IgD-negative memory B cell (primary cell): Measurements from ENCODE around the gene CCSER1. TPM values are rescaled to one million over a fixed set of nuclear protein-coding genes. Genes with fewer than 3 reads are reported as not detected.
"Not testable (repeated sequence)": the region's sequence is repeated elsewhere in the genome, so short reads cannot be mapped to it uniquely, and the experiment has no call there.

Experiments
- H3K27ac Mint-ChIP-seq, 3 donors: one replicate each; pipeline ENCODE4 v1.8.0; 2020 to 2022; ENCODE audit warnings: mild to moderate bottlenecking in 3 of 3, mixed read lengths in 3 of 3, moderate library complexity in 1 of 3
- H3K27me3 Mint-ChIP-seq: one replicate; pipeline ENCODE4 v1.8.0; 2021; ENCODE audit warnings: mixed read lengths
- H3K36me3 Mint-ChIP-seq: one replicate; pipeline ENCODE4 v1.8.0; 2020; ENCODE audit warnings: mild to moderate bottlenecking, mixed read lengths
- H3K4me1 Mint-ChIP-seq, 3 donors: one replicate each; pipeline ENCODE4 v1.8.0; 2020 to 2022; ENCODE audit warnings: mixed read lengths in 3 of 3, mild to moderate bottlenecking in 1 of 3
- H3K4me3 Mint-ChIP-seq, 4 donors: one replicate each; pipeline ENCODE4 v1.8.0; 2020 to 2022; ENCODE audit warnings: mild to moderate bottlenecking in 4 of 4, mixed read lengths in 4 of 4, moderate library complexity in 3 of 4
- H3K9me3 Mint-ChIP-seq, 3 donors: one replicate each; pipeline ENCODE4 v1.8.0; 2020 to 2021; ENCODE audit warnings: mixed read lengths in 3 of 3, mild to moderate bottlenecking in 1 of 3
- polyA plus RNA-seq: library from polyadenylated mRNA; unstranded; fragments of 300-500 nt; fragmentation: Illumina TruSeq; gene quantifications from one replicate; pipeline ENCODE4 v1.2.3, GENCODE V29; 2021

Gene CCSER1
- polyA plus RNA-seq, 1 donor from 2014 or later: 4.7 TPM

DNA sequence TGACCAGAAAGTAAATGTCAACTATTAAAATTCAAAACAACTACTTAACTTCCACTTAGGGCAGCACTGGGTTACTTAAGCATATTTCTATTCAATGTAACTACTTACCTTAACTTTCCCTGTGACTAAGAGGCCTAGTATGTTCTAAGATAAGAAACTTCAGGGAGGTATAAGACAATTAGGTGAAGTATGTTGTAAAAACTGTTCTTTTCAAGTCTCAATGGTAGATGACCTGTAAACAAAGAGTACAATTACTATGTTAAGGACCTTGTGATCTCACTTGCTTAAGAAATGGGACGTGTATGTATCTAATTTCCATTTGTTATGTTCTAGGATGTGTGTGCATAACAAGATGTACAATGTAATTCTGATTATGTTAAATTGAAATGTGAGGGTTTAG is 960.5 kb downstream of the CCSER1 start:
- H3K27ac Mint-ChIP-seq: no peak overlapping the region
- H3K4me1 Mint-ChIP-seq: peaks cover 5 to 7% (median 6%) of the 10 kb centered on the region in 3 donors
- H3K27me3 Mint-ChIP-seq: no peaks in the 10 kb centered on the region
- H3K36me3 Mint-ChIP-seq: peaks cover 3% of the 10 kb centered on the region
- H3K4me3 Mint-ChIP-seq: no peak overlapping the region
- peaks cover 0 to 2% (median 0%) of the 10 kb centered on the region in 3 donors for H3K9me3 Mint-ChIP-seq

DNA sequence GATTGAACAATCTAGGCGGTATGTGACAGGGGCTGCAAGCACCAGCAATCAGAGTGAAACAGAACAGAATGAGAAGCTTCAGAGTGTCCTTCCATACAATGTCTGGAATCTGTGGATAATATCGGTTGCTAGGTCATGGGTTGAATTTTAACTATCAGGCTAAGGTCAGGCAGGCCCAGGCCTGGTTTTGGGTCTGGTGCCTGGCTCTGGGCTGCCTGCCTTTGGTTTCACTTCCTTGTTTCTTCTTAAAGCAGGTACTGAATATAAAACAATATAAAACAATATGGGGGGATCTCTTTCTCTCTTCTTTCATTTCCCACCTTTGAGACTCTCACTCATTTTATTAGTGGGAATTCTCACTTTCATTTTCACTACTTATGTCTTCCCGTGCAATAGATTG is 962.0 kb downstream of the CCSER1 start:
- Mint-ChIP-seq H3K36me3 (peaks cover 3% of the 10 kb centered on the region), H3K4me1 (peaks cover 5 to 7% (median 6%) of the 10 kb centered on the region in 3 donors), H3K4me3 (no peak overlapping the region), H3K27me3 (no peaks in the 10 kb centered on the region), H3K9me3 (no peaks in the 10 kb centered on the region), H3K27ac (no peak overlapping the region)

DNA sequence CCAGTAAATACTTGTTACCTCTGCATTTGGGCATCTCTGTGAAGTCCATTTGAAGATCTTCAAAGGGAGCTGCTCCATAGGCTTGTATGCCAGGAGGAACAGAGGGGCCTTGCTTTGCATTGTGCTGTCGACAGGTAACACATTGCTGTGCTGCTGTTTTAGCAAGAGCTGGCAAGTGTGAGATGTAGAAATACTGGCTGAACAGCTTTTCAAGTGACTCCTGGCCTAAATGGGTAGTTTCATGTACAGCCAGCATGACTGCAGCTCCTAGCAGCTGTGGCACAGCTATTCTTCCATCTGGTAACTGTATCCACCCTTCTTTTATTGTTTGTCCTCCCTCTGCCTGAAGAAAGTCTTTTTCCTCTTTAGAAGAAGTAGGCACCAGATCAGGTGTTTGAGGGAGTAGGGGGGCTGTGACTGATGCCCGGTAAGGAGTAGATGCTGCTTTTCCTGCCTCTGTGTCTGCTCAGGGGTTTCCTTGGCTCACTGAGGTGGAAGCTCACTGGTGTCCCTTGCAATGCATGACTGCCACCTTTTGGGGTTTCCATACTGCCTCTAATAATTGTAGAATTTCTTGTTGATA is 965.3 kb downstream of the CCSER1 start:
- Mint-ChIP-seq H3K4me3 (no peak overlapping the region), H3K9me3 (peaks cover 2 to 5% (median 3%) of the 10 kb centered on the region in 3 donors), H3K27ac (no peak overlapping the region), H3K4me1 (peaks cover 5 to 7% (median 6%) of the 10 kb centered on the region in 3 donors), H3K36me3 (peaks cover 1% of the 10 kb centered on the region), H3K27me3 (no peaks in the 10 kb centered on the region)

DNA sequence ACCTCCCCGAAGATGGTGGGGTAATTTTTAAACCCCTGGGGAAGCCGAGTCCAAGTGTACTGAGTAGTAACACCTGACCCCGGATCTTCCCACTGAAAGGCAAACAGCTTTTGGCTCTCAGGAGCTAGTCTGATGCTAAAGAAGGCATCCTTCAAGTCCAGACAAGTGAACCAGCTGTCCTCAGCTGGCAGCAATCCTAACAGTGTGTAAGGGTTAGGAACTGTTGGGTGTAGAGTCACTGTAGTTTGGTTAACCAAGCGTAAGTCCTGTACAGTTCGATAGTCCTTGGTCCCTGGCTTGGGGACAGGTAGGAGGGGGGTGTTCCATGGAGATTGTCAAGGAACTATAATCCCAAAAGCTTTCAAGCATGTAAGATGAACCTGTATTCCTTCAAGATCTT is 967.0 kb downstream of the CCSER1 start:
- H3K9me3 Mint-ChIP-seq, H3K27ac Mint-ChIP-seq, H3K4me3 Mint-ChIP-seq, H3K27me3 Mint-ChIP-seq, H3K36me3 Mint-ChIP-seq, H3K4me1 Mint-ChIP-seq: not testable (repeated sequence)

DNA sequence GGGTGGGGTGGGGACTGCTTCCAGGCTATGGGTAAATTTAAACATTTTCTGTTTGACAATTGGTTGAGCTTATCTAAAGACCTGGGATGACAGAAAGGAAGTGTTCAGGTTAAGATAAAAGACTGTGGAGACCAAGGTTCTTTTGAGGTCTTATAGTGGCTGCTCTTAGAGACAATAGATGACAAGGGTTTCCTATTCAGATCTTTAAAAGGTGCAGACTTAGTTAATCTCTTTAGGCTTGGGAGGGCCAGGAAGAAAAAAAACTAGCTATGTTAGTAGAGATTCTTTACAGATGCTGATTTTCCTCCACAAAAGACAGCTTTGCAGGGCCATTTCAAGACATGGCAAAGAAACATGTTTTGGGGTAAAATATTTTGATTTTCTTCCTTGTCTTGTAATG is 972.5 kb downstream of the CCSER1 start:
- no peaks in the 10 kb centered on the region for H3K36me3 Mint-ChIP-seq
- no peaks in the 10 kb centered on the region for H3K27me3 Mint-ChIP-seq
- H3K9me3 Mint-ChIP-seq: peaks cover 5 to 11% (median 6%) of the 10 kb centered on the region in 3 donors
- H3K27ac Mint-ChIP-seq: no peak overlapping the region
- no peaks in the 10 kb centered on the region for H3K4me1 Mint-ChIP-seq
- no peak overlapping the region for H3K4me3 Mint-ChIP-seq

DNA sequence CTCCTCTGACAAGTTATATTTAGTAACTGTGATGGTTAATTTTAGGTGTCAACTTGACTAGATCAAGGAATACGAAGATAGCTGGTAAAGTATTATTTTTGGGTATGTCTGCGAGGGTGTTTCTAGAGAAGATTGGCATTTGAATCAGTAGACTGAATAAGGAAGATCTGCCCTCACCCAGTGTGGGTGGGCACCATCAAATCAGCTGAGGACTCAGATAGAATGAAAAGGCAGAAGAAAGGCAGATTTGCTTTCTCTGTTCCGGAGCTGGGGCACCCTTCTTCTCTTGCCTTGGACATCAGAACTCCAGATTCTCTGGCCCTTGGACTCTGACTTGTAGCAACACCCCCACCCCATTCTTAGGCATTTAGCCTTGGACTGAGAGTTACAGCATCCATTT is 981.6 kb downstream of the CCSER1 start:
- Mint-ChIP-seq H3K4me3 (no peak overlapping the region), H3K36me3 (no peaks in the 10 kb centered on the region), H3K27me3 (no peaks in the 10 kb centered on the region), H3K9me3 (peaks cover 2 to 6% (median 4%) of the 10 kb centered on the region in 3 donors), H3K4me1 (no peaks in the 10 kb centered on the region), H3K27ac (no peak overlapping the region)

DNA sequence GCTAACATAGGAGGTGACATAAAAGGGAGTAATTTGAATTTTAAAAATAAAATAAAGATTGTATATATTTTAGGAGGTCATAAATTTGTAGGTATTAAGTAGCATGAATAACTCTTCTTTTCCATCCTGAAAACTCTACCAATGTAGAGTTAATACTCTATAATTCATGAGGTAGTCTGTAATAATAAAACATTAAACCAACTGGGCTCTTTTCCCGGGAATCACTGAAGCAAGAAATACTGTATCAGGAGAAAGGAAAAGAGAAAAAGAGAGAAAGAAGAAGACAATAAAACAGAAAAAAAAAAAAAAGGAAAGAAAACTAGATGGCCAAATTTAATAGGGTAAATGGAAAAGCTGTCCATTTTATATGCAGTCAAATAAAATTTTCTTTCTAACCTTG is 984.4 kb downstream of the CCSER1 start:
- Mint-ChIP-seq H3K27ac (no peak overlapping the region), H3K27me3 (no peaks in the 10 kb centered on the region), H3K4me1 (no peaks in the 10 kb centered on the region), H3K4me3 (no peak overlapping the region), H3K36me3 (no peaks in the 10 kb centered on the region), H3K9me3 (peaks cover 0 to 3% (median 1%) of the 10 kb centered on the region in 3 donors)

DNA sequence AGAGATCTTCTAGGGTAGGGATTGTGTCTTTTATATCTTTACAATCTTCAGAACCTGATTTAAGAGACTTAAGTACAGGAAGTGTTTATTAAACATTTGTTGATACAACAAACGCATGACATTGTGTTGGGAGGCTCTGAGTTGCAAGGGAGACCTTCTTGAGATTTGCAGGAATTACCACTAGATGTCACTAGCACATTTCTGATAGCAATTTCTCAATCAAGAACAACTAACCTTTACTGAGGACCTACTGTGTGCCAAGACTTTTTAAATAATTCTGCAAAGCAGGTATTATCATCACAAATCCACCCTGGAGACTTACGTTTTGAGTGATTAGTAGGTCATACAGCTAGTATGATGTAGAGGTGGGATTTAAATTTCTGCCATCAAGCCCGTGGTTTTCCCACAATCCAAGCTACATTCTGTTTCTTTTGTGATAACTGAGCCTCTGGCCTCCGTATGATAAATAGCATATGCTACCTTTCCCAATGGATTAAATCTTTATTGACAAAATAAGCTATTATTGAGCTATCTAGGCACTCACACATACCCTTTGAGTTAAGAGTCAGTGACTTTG is 986.0 kb downstream of the CCSER1 start:
- no peaks in the 10 kb centered on the region for H3K27me3 Mint-ChIP-seq
- H3K27ac Mint-ChIP-seq: no peak overlapping the region
- H3K4me3 Mint-ChIP-seq: no peak overlapping the region
- H3K4me1 Mint-ChIP-seq: no peaks in the 10 kb centered on the region
- no peaks in the 10 kb centered on the region for H3K36me3 Mint-ChIP-seq
- H3K9me3 Mint-ChIP-seq: peaks cover 0 to 3% (median 1%) of the 10 kb centered on the region in 3 donors

DNA sequence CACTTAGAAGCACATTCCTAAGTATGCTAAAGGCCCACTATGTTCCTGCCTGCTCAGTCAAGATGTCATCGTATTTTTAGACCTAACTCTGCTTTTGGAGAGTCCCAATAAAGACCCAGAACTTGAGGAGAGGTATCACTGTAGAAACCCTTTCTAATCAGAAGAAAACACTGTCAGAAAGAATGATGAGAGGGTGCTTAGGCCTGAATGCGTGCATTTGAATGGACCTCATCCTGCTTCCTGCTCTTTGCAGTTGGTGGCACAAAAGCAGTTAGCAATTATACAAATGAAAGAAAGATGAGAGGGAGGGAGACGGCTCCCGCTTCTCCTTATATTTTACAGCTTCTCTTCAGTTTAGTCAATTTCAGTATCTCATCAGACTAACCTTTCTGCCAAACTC is 987.2 kb downstream of the CCSER1 start:
- Mint-ChIP-seq H3K4me1 (no peaks in the 10 kb centered on the region), H3K27me3 (no peaks in the 10 kb centered on the region), H3K36me3 (no peaks in the 10 kb centered on the region), H3K27ac (no peak overlapping the region), H3K9me3 (peaks cover 0 to 3% (median 1%) of the 10 kb centered on the region in 3 donors), H3K4me3 (no peak overlapping the region)

DNA sequence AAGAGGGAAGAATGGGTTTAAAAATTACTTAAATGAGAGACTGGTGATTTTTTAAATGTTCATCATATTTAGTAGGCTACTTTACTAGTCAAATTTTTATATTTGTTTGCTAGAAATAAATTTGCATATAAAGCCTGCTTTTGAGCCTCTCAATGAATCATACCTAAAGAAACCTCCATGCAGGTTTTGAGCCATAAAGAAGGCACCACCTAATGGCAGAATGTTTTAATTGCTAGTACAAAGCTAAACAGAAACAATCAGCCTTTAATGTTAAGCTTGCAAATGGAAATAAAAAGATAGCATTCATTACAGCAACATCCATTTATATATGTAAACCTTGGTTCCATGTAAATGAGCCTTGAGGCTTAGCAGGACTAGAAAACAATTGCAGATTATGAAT is 989.7 kb downstream of the CCSER1 start:
- Mint-ChIP-seq H3K4me3 (no peak overlapping the region), H3K4me1 (no peaks in the 10 kb centered on the region), H3K27me3 (no peaks in the 10 kb centered on the region), H3K36me3 (no peaks in the 10 kb centered on the region), H3K27ac (no peak overlapping the region), H3K9me3 (peaks cover 0 to 3% (median 1%) of the 10 kb centered on the region in 3 donors)

DNA sequence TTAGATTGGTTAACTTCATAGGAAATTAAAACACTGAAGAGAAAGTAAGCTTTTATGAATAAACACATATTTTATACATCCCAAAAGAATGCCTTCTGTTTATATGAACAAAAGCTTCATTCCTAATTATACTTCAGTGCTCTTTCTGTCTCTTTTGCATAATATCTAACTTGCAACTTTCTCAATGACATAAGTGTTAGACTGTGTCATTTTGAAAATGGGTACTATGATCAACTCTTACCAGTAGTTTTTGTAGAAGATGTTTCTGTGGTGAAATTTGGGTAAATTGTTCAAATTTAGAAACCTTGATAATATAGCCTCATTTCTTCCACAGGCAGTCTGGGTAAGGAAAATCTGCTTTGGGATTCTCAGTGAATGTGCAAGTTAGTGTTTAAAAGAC is 991.4 kb downstream of the CCSER1 start:
- peaks cover 1% of the 10 kb centered on the region for H3K36me3 Mint-ChIP-seq
- peaks cover 0 to 3% (median 1%) of the 10 kb centered on the region in 3 donors for H3K9me3 Mint-ChIP-seq
- no peaks in the 10 kb centered on the region for H3K4me1 Mint-ChIP-seq
- H3K4me3 Mint-ChIP-seq: no peak overlapping the region
- H3K27ac Mint-ChIP-seq: no peak overlapping the region
- H3K27me3 Mint-ChIP-seq: no peaks in the 10 kb centered on the region

DNA sequence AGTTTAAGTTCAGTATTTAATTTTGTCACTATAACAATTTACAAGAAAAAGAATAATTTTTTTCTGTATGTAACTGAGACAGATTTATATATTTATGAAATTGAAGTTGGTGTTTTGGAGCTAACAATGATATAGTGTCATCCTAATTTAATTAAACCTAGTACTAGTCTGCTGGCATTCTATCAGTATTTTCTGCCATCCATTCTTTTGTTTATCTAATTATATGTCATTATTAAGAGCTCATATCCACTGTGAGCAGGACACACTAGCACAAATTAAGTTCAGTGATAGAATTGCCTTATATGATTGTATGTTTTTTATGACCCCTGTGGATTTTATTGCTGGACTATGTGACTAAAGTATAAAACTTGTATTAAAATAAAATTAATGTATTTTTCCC is 996.5 kb downstream of the CCSER1 start:
- H3K27ac Mint-ChIP-seq: no peak overlapping the region
- H3K4me3 Mint-ChIP-seq: no peak overlapping the region
- no peaks in the 10 kb centered on the region for H3K9me3 Mint-ChIP-seq
- peaks cover 1% of the 10 kb centered on the region for H3K36me3 Mint-ChIP-seq
- H3K4me1 Mint-ChIP-seq: no peaks in the 10 kb centered on the region
- H3K27me3 Mint-ChIP-seq: no peaks in the 10 kb centered on the region

DNA sequence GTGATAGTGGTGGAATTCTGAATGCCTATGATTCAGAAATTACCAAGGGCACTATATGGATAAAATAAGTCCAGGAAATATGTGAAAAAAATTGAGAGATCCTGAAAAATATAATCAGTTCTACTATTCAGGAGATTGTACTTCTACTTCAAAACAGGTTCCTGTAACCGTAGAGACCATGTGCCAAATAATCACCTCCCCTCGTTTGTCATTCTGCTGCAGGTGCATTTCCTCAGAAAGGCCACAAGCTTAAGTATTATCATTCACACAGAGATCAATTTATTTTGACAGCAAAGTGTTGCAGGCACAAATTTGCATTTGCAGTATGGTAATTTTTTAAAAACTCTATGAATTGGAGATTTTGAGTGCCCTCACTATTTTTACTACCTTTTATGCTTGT is 1000.0 kb downstream of the CCSER1 start:
- H3K36me3 Mint-ChIP-seq: peaks cover 1% of the 10 kb centered on the region
- H3K9me3 Mint-ChIP-seq: no peaks in the 10 kb centered on the region
- no peaks in the 10 kb centered on the region for H3K4me1 Mint-ChIP-seq
- H3K4me3 Mint-ChIP-seq: no peak overlapping the region
- no peak overlapping the region for H3K27ac Mint-ChIP-seq
- H3K27me3 Mint-ChIP-seq: no peaks in the 10 kb centered on the region

DNA sequence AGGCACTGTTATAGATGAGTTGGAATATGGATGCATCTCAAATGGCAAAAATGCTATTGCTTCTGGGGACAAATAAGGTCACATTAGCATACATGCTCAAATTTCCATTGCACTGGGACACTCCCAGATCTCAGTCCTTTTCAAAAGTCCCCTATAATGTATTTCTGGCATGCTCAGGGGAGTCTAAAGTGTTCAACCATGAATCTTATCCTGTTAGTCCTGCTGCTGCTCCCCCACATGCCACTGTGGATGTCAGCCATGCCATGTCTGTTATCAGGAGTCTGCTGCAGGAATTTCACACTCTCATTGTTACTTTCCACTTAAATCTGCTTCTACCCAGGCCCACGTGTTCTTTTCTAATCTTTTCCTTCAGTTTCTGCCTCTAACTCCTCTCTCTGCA is 1000.6 kb downstream of the CCSER1 start:
- no peaks in the 10 kb centered on the region for H3K4me1 Mint-ChIP-seq
- no peak overlapping the region for H3K27ac Mint-ChIP-seq
- H3K4me3 Mint-ChIP-seq: no peak overlapping the region
- no peaks in the 10 kb centered on the region for H3K27me3 Mint-ChIP-seq
- H3K36me3 Mint-ChIP-seq: no peaks in the 10 kb centered on the region
- no peaks in the 10 kb centered on the region for H3K9me3 Mint-ChIP-seq

DNA sequence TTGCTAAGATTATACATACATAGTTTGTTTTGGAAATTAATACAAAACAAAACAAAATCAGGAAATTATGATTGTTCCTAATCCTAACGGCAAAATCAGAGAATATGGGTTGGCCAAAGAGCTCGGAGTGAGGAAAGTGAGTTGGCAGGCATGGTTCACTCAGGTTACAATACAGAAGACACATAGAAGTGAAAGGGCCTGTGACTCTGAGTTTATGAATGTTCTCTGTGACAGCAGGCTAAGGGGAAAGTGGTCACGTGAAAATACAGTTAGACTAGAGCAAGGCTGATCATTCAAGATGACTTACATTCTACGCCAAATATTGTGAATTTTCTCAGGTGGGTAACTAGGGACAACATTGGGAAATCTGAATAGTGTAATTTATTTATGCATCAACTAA is 1001.3 kb downstream of the CCSER1 start:
- peaks cover 0 to 6% (median 0%) of the 10 kb centered on the region in 3 donors for H3K9me3 Mint-ChIP-seq
- no peak overlapping the region for H3K27ac Mint-ChIP-seq
- no peak overlapping the region for H3K4me3 Mint-ChIP-seq
- no peaks in the 10 kb centered on the region for H3K27me3 Mint-ChIP-seq
- no peaks in the 10 kb centered on the region for H3K4me1 Mint-ChIP-seq
- H3K36me3 Mint-ChIP-seq: peaks cover 3% of the 10 kb centered on the region

DNA sequence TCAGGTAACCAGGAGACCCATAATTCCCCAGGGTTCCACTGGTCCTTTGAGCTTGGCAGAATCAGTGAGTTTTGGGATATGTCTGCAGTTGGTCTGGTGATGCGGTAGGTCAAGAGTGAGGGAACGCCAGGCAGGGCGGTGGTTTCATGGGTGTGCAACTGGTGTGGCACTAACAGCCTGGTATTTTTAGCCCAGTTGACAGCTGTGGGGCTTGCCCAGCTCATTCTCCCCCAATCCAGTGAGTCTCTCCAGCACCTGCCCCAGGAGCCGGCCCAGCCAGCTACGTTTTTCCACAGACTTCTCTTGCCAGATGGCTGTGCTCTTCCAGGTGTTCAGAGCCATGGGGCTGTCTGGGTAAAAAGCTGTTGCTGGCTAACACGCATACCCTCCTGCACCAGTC is 1019.9 kb downstream of the CCSER1 start:
- Mint-ChIP-seq H3K9me3 (peaks cover 5 to 33% (median 14%) of the 10 kb centered on the region in 3 donors), H3K27ac (no peak overlapping the region), H3K27me3 (no peaks in the 10 kb centered on the region), H3K36me3 (peaks cover 4% of the 10 kb centered on the region), H3K4me3 (no peak overlapping the region), H3K4me1 (no peaks in the 10 kb centered on the region)
